ENCODE results near the gene ZNF701. TPM values are rescaled to one million over a fixed set of nuclear protein-coding genes. Genes with fewer than 3 reads are reported as not detected.
A peak's percentile ranks its signal among the peaks of the same experiment; 100 is the strongest.

Gene ZNF701
- total and polyA plus RNA-seq, 2 of the 8 experiments (the other 6 are each of a cell fraction or from before 2014, with no cell fraction given) = 4.9 to 18.7 TPM

DNA sequence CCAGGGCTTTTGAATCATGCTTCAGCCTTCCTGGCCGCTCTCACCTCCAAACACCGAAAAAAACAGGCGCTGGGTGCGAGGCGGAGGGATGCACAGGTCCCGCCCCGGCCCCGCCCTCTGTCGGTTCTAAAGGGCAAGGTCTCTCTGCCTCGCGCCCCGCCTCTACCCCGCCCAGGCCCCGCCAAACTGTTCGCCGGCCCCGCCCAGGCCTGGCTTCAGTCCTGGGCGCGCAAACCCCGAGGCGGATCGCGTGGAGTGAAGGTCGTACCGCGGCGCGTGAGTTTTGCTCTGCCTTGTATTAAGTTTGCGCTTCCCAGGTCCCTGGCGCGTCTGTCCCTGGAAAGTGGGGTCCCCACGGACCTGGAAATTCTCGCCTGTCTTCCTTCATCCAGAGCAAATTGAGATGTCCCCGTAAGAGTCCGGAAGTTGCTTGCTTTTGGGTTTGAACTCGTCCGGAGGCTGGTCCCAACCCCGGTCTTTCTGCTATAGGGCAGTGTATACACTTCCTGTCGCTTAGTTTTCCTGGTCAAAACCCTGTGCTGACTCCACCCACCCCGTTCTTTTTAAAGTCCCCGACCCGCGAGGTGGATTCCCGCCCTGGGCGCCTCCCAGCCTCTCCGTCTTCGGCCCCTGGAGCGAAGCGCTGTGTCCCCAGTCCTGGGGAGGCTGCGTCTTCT, 34.2 kb upstream of the ZNF701 start (continued):
- TF ChIP-seq CBX5 (IDR thresholded peaks at IDR 0.05; ENCODE audit: low read depth, low read length) = no peak
- TF ChIP-seq TEAD4 (IDR thresholded peaks at IDR 0.05; ENCODE audit: low read depth, low read length) = no peak
- peak; percentile 71 for TF ChIP-seq KDM4A (IDR thresholded peaks at IDR 0.05; ENCODE audit: low read depth, low read length, severe bottlenecking)
- no peak for TF ChIP-seq SIRT6 (IDR thresholded peaks at IDR 0.05; ENCODE audit: low read length)
- TF ChIP-seq GTF2F1 (IDR thresholded peaks at IDR 0.05; ENCODE audit: borderline replicate concordance, low read depth, low read length) = no peak
- TF ChIP-seq HDAC6 (IDR thresholded peaks at IDR 0.05; ENCODE audit: low read depth, low read length) = no peak
- no peak for TF ChIP-seq SP2 (IDR thresholded peaks at IDR 0.05; ENCODE audit: low read length)
- TF ChIP-seq, protein P1, sequence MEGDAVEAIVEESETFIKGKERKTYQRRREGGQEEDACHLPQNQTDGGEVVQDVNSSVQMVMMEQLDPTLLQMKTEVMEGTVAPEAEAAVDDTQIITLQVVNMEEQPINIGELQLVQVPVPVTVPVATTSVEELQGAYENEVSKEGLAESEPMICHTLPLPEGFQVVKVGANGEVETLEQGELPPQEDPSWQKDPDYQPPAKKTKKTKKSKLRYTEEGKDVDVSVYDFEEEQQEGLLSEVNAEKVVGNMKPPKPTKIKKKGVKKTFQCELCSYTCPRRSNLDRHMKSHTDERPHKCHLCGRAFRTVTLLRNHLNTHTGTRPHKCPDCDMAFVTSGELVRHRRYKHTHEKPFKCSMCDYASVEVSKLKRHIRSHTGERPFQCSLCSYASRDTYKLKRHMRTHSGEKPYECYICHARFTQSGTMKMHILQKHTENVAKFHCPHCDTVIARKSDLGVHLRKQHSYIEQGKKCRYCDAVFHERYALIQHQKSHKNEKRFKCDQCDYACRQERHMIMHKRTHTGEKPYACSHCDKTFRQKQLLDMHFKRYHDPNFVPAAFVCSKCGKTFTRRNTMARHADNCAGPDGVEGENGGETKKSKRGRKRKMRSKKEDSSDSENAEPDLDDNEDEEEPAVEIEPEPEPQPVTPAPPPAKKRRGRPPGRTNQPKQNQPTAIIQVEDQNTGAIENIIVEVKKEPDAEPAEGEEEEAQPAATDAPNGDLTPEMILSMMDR (IDR thresholded peaks at IDR 0.05; ENCODE audit: control extremely low read depth in 1 of 3, insufficient read depth in 1 of 3, low read depth in 1 of 3, low read length in 3 of 3) = no peak
- no peak for TF ChIP-seq RFX5 (IDR thresholded peaks at IDR 0.05; ENCODE audit: borderline replicate concordance, low read depth, low read length)
- TF ChIP-seq CEBPB (IDR thresholded peaks at IDR 0.05; ENCODE audit: low read depth, low read length) = no peak
- TF ChIP-seq, protein P2, sequence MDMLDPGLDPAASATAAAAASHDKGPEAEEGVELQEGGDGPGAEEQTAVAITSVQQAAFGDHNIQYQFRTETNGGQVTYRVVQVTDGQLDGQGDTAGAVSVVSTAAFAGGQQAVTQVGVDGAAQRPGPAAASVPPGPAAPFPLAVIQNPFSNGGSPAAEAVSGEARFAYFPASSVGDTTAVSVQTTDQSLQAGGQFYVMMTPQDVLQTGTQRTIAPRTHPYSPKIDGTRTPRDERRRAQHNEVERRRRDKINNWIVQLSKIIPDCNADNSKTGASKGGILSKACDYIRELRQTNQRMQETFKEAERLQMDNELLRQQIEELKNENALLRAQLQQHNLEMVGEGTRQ (IDR thresholded peaks at IDR 0.05; ENCODE audit: low read length) = no peak
- peak; percentile 68 for TF ChIP-seq TAF1 (IDR thresholded peaks at IDR 0.05; ENCODE audit: low read depth, low read length)
- TF ChIP-seq EP300 (IDR thresholded peaks at IDR 0.05; ENCODE audit: borderline replicate concordance in 1 of 2, low read depth in 2 of 2, low read length in 2 of 2) = no peak
- TF ChIP-seq BACH1 (IDR thresholded peaks at IDR 0.05; ENCODE audit: low read length) = no peak
